AG09319 (cell line): ENCODE measurements around the gene NECTIN1.

Experiments
- DNase-seq: peaks from one replicate; pipeline ENCODE4 v3.0.0-alpha.2; 2010; ENCODE audit warnings: low read depth; ENCODE audit errors: extremely low read depth
- CTCF ChIP-seq: IDR thresholded peaks from 2 replicates; pipeline ENCODE4 v1.5.1; 2011; ENCODE audit warnings: low read depth, mild to moderate bottlenecking, inconsistent platforms, low read length, moderate library complexity

The NECTIN1 gene

GRCh38 chr11:119709638-119710346, 19.2 kb downstream of the NECTIN1 start:
- DNase-seq = no peak
- no peak for TF ChIP-seq CTCF

GRCh38 chr11:119709171-119709570, 19.8 kb downstream of the NECTIN1 start:
- DNase-seq = no peak
- no peak for TF ChIP-seq CTCF

- TF ChIP-seq CTCF = no peak
- DNase-seq = no peak
Observed at GRCh38 chr11:119708384-119708783, 20.6 kb downstream of the NECTIN1 start.

GRCh38 chr11:119706887-119707286, 22.1 kb downstream of the NECTIN1 start:
- TF ChIP-seq CTCF = no peak; the same call in 1 of the 2 replicates
- DNase-seq = no peak

- DNase-seq = no peak
- TF ChIP-seq CTCF = no peak
Observed at GRCh38 chr11:119706029-119706428, 23.0 kb downstream of the NECTIN1 start.

GRCh38 chr11:119705362-119705761, 23.6 kb downstream of the NECTIN1 start:
- no peak for DNase-seq
- no peak for TF ChIP-seq CTCF

GRCh38 chr11:119704849-119705248, 24.2 kb downstream of the NECTIN1 start:
- no peak for TF ChIP-seq CTCF
- DNase-seq = no peak
